ENCODE measurements around the gene AR. TPM values are rescaled to one million over a fixed set of nuclear protein-coding genes. Genes with fewer than 3 reads are reported as not detected.

Gene AR
- total and polyA plus RNA-seq, 2 of the 8 experiments (the other 6 are each of a cell fraction or from before 2014, with no cell fraction given), result 7.1 to 10.7 TPM

DNA sequence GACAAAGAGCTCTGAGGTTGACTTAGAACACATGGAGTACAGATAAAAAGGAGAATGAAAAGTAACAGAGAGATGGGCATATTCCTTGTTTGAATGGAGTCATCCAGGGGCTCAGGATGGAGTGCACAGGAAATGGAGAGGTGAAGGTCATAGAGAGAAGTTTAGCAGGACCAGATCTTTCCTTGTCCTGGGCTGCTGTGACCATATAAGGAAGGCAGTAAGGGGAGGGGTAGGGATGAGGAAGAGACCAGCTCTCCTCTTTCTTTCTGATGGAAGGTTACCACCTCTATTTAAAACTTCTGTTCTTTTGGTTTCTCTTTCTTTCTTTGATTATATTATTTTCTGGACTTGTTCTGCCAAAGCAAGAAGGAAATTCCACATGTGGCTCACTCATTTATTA, 27.0 kb downstream of the AR start:
- H3K56ac ChIP-seq (replicated peaks; ENCODE audit: insufficient read length, low read depth, low read length), result no peak overlapping the region
- H3K79me1 ChIP-seq (ENCODE audit: low read depth, low read length), result no peaks in the 10 kb centered on the region
- no peak overlapping the region for H4K8ac ChIP-seq (ENCODE audit: extremely low read depth, insufficient read depth, low read length)
- H4K5ac ChIP-seq (ENCODE audit: insufficient read length, low read depth, low read length), result no peak overlapping the region
- FAIRE-seq (no peak), DNase-seq (ENCODE audit: low read depth in 1 of 2, low spot score in 2 of 2) (no peak)
- peaks cover 0 to 15% of the 10 kb centered on the region in 2 experiments; a peak in 2 of 4 replicates for H3K79me2 ChIP-seq (ENCODE audit: control insufficient read depth in 1 of 2, insufficient read depth in 2 of 2, low read length in 2 of 2)
- H3K4ac ChIP-seq (replicated peaks; ENCODE audit: insufficient read length, low read depth, low read length), result no peak overlapping the region
- H4K20me1 ChIP-seq (replicated peaks in 1 of 2; ENCODE audit: control insufficient read depth in 1 of 2, insufficient read depth in 2 of 2, low read length in 2 of 2), result no peaks in the 10 kb centered on the region
- no peak overlapping the region for H3K4me2 ChIP-seq (ENCODE audit: insufficient read depth in 1 of 2, low read depth in 2 of 2, low read length in 2 of 2)
- H4K91ac ChIP-seq (replicated peaks; ENCODE audit: insufficient read length, low read length), result no peak overlapping the region
- H2BK15ac ChIP-seq (ENCODE audit: low read length), result no peak overlapping the region
- no peak overlapping the region for H3K18ac ChIP-seq (ENCODE audit: extremely low read depth, low read length)
- no peaks in the 10 kb centered on the region for H3K9me3 ChIP-seq (ENCODE audit: insufficient read depth in 2 of 2, low read depth in 1 of 2, low read length in 1 of 2)
- H3K4me3 ChIP-seq (ENCODE audit: extremely low read depth in 1 of 4, insufficient read depth in 2 of 4, low read depth in 3 of 4, low read length in 4 of 4), result no peak overlapping the region
- no peaks in the 10 kb centered on the region for H3K36me3 ChIP-seq (ENCODE audit: control insufficient read depth in 2 of 4, insufficient read depth in 4 of 4, low read length in 3 of 4)
- no peak overlapping the region for H2AFZ ChIP-seq (ENCODE audit: low read length)
- CTCF ChIA-PET (ENCODE audit: partially characterized antibody), result interaction anchor here (2.9 kb wide), 1 partner anchor 16 kb away, joined by 9 read pairs; no protein-coding TSS in a partner anchor
- H2BK12ac ChIP-seq (ENCODE audit: low read depth, low read length), result no peak overlapping the region
- H3K9ac ChIP-seq (replicated peaks in 1 of 4; ENCODE audit: extremely low read depth in 1 of 4, low read depth in 3 of 4, low read length in 3 of 4), result no peak overlapping the region
- H2BK120ac ChIP-seq (replicated peaks; ENCODE audit: low read depth, low read length), result no peak overlapping the region
- no peak overlapping the region for H2BK5ac ChIP-seq (ENCODE audit: low read depth, low read length)
- H3K27me3 ChIP-seq (replicated peaks in 1 of 4; ENCODE audit: control insufficient read depth in 3 of 4, extremely low read depth in 1 of 4, insufficient read depth in 3 of 4, low read length in 3 of 4), result no peaks in the 10 kb centered on the region
- H3K23ac ChIP-seq (ENCODE audit: insufficient read length), result no peak overlapping the region
- no peaks in the 10 kb centered on the region for H3K23me2 ChIP-seq (ENCODE audit: low read depth, low read length)
- peaks cover 0 to 2% (median under 1%) of the 10 kb centered on the region in 4 experiments; a peak in 2 of 7 replicates for H3K4me1 ChIP-seq (replicated peaks in 1 of 4; ENCODE audit: control insufficient read depth in 3 of 4, insufficient read depth in 4 of 4, low read length in 3 of 4)
- H3K14ac ChIP-seq (ENCODE audit: insufficient read length), result no peak overlapping the region
- POLR2A ChIA-PET (ENCODE audit: partially characterized antibody), result no interaction called here
- no peak overlapping the region for H3K27ac ChIP-seq (ENCODE audit: low read depth, low read length)
- no peak for TF ChIP-seq NANOG (IDR thresholded peaks at IDR 0.05; ENCODE audit: insufficient read depth, low read depth, low read length, poor library complexity, severe bottlenecking)
- peak; percentile 77 for TF ChIP-seq SRF (IDR thresholded peaks at IDR 0.05; ENCODE audit: low read depth, low read length)
- no peak for TF ChIP-seq SAP30 (IDR thresholded peaks at IDR 0.05; ENCODE audit: insufficient read depth, insufficient replicate concordance, low read length)
- TF ChIP-seq MAFK (IDR thresholded peaks at IDR 0.05; ENCODE audit: low read depth, low read length), result no peak
- TF ChIP-seq RAD21 (IDR thresholded peaks at IDR 0.05 in 1 of 2, conservative IDR thresholded peaks at IDR 0.05 in 1 of 2; ENCODE audit: low read depth in 2 of 2, low read length in 2 of 2), result no peak
- TF ChIP-seq CREB1 (IDR thresholded peaks at IDR 0.05), result no peak
- no peak overlapping the region for H2AK5ac ChIP-seq (ENCODE audit: low read depth, low read length)
- no peak overlapping the region for H2BK20ac ChIP-seq (ENCODE audit: low read length)

All from H1 (cell line).